ENCODE measurements around the gene C1orf74.

Gene C1orf74

DNA sequence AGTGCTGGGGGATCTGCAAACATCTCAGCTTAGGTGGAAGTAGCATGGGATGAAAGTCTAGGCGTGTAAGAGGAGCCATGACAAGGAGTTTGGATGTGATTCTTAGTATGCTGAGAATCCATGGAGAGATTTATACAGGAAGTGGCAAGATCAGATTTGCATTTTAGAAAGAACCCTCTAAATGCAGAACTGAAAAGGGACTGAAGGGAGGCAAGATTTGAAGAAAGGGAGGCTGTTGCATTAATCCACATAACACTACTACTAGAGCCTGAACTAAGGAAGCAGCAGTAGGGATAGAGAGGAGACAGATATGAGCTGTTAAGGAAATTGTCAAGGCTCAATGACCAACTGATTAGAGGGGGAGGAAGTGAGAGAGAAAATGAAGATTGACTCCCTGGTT, 9.8 kb downstream of the C1orf74 start:
- H3K36me3 ChIP-seq (ENCODE audit: control insufficient read depth in 1 of 2, insufficient read depth in 2 of 2, low read length in 2 of 2), result peaks cover 0 to 14% of the 10 kb centered on the region in 2 donors
- H3K27me3 ChIP-seq (ENCODE audit: control insufficient read depth in 1 of 2, insufficient read depth in 2 of 2, low read length in 2 of 2), result no peaks in the 10 kb centered on the region
- H3K9me3 ChIP-seq (ENCODE audit: control insufficient read depth in 1 of 2, low read length in 2 of 2), result no peaks in the 10 kb centered on the region
- no peak overlapping the region for H3K4me3 ChIP-seq (ENCODE audit: low read depth in 1 of 2, low read length in 2 of 2)
- no peak overlapping the region for H3K9ac ChIP-seq (ENCODE audit: low read depth in 1 of 2, low read length in 2 of 2)
- no peak overlapping the region for H3K27ac ChIP-seq (ENCODE audit: low read depth, low read length)
- peaks cover 4 to 17% of the 10 kb centered on the region in 2 donors for H3K4me1 ChIP-seq (ENCODE audit: control insufficient read depth in 1 of 2, insufficient read depth in 2 of 2, low read length in 2 of 2)

DNA sequence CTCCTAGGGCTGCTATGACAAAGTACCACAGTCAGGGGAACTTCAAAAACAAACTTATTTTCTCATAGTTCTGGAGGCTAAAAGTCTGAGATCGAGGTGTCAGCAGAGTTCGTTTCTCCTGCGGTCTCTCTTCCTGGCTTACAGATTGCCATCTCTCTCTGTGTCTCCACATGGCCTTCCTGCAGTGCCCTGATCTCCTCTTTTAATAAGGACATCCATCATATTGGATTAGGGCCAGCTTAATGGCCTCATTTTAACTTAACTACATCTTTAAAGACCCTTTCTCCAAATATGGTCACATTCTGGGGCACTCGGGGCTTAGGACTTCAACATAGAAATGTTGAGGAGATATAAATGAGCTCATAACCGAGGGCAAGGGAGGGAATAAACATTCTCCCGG, 12.2 kb downstream of the C1orf74 start:
- Histone ChIP-seq H3K9ac (ENCODE audit: low read depth in 1 of 2, low read length in 2 of 2) (no peak overlapping the region), H3K27ac (ENCODE audit: low read depth, low read length) (no peak overlapping the region), H3K4me3 (ENCODE audit: low read depth in 1 of 2, low read length in 2 of 2) (no peak overlapping the region), H3K4me1 (ENCODE audit: control insufficient read depth in 1 of 2, insufficient read depth in 2 of 2, low read length in 2 of 2) (peaks cover 10 to 20% of the 10 kb centered on the region in 2 donors), H3K9me3 (ENCODE audit: control insufficient read depth in 1 of 2, low read length in 2 of 2) (no peaks in the 10 kb centered on the region), H3K27me3 (ENCODE audit: control insufficient read depth in 1 of 2, insufficient read depth in 2 of 2, low read length in 2 of 2) (no peaks in the 10 kb centered on the region), H3K36me3 (ENCODE audit: control insufficient read depth in 1 of 2, insufficient read depth in 2 of 2, low read length in 2 of 2) (peaks cover 0 to 8% of the 10 kb centered on the region in 2 donors)

DNA sequence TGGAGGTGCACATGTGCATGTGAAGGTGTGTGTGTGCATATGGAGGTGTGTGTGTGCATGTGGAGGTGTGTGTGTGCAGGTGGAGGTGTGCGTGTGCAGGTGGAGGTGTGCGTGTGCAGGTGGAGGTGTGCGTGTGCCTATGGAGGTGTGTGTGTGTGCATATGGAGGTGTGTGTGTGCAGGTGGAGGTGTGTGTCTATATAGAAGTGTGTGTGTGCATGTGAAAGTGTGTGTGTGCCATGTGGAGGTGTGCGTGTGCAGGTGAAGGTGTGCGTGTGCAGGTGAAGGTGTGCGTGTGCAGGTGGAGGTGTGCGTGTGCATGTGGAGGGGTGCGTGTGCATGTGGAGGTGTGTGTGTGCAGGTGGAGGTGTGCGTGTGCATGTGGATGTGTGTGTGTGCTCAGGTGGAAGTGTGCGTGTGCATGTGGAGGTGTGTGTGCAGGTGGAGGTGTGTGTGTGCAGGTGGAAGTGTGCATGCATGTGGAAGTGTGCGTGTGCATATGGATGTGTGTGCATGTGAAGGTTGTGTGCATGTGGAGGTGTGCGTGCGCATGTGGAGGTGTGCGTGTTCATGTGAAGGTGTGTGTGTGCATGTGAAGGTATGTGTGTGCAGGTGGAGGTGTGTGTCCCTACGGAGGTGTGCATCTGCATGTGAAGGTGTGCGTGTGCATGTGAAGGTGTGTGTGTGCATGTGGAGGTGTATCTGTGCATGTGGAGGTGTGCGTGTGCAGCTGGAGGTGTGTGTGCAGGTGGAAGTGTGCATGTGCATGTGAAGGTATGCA, 13.5 kb downstream of the C1orf74 start:
- H3K36me3 ChIP-seq (ENCODE audit: control insufficient read depth in 1 of 2, insufficient read depth in 2 of 2, low read length in 2 of 2), result peaks cover 0 to 4% of the 10 kb centered on the region in 2 donors
- H3K4me3 ChIP-seq (ENCODE audit: low read depth in 1 of 2, low read length in 2 of 2), result peak overlapping the region; percentile 38 to 69

DNA sequence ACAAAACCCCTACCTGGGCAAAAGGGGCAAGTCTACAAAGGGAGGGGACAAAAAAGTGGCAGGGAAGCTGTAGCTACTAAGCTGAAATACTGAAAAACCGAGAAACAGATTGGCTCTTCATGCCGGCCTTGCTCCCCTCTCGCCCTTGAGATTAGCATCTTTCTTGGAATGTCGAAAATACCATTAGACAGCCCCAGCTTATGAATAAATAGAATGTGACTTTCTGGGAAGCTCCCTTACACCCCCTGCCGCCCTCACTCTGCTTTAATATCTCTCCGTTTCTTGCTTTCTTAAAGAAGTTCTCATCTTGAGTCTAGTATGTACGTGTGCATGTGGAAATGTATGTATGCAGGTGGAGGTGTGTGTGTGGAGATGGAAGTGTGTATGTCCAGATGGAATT, 14.4 kb downstream of the C1orf74 start:
- no peaks in the 10 kb centered on the region for H3K9me3 ChIP-seq (ENCODE audit: control insufficient read depth in 1 of 2, low read length in 2 of 2)
- H3K4me3 ChIP-seq (ENCODE audit: low read depth in 1 of 2, low read length in 2 of 2), result peak overlapping the region; percentile 38 to 69
- no peaks in the 10 kb centered on the region for H3K27me3 ChIP-seq (ENCODE audit: control insufficient read depth in 1 of 2, insufficient read depth in 2 of 2, low read length in 2 of 2)
- H3K27ac ChIP-seq (ENCODE audit: low read depth, low read length), result no peak overlapping the region
- H3K4me1 ChIP-seq (ENCODE audit: control insufficient read depth in 1 of 2, insufficient read depth in 2 of 2, low read length in 2 of 2), result peaks cover 10 to 27% of the 10 kb centered on the region in 2 donors
- no peaks in the 10 kb centered on the region for H3K36me3 ChIP-seq (ENCODE audit: control insufficient read depth in 1 of 2, insufficient read depth in 2 of 2, low read length in 2 of 2)
- H3K9ac ChIP-seq (ENCODE audit: low read depth in 1 of 2, low read length in 2 of 2), result peak overlapping the region; percentile 44 to 50

More for the DNA sequence above, 13.5 kb downstream of the C1orf74 start:
- Histone ChIP-seq H3K9ac (ENCODE audit: low read depth in 1 of 2, low read length in 2 of 2) (peak overlapping the region in 1 of 2 donors; percentile 26), H3K27ac (ENCODE audit: low read depth, low read length) (no peak overlapping the region), H3K4me1 (ENCODE audit: control insufficient read depth in 1 of 2, insufficient read depth in 2 of 2, low read length in 2 of 2) (peaks cover 10 to 26% of the 10 kb centered on the region in 2 donors), H3K27me3 (ENCODE audit: control insufficient read depth in 1 of 2, insufficient read depth in 2 of 2, low read length in 2 of 2) (no peaks in the 10 kb centered on the region), H3K9me3 (ENCODE audit: control insufficient read depth in 1 of 2, low read length in 2 of 2) (no peaks in the 10 kb centered on the region)

DNA sequence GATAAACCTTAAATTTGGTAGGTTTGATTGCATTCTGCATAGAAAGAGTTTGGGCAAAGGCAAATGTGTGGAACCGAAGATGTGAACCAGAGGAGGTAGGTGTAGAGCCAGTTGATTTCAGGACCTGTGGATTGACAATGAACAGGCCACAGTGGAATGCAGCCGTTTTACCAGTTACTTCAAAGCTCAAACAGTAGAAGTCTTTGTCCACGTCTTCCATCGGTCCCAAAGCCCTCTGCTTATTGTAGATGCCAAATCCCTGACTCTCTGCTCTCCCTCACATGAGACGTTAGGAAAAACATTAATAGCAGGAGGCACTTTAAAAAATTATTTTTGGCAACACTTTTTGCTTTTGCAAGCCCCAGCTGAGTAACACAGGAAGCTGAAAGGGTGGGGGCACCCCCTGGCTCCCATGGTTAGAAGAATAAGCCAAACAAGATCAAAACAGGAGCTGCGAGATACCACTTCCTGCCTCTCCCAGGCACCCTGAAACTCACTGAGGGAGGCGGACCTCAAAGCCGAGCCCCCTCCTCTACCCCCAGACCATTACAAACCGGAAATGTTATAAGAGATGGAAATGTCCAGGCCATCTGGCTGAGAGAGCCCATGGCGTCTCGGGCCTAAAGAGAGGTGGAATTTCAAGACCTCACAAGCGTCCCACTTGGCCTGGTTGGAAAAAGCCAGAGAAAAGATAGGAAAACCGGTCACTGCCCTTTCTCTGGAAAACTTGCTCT, 15.0 kb downstream of the C1orf74 start:
- peak overlapping the region; percentile 38 to 69 for H3K4me3 ChIP-seq (ENCODE audit: low read depth in 1 of 2, low read length in 2 of 2)
- peaks cover 10 to 27% of the 10 kb centered on the region in 2 donors for H3K4me1 ChIP-seq (ENCODE audit: control insufficient read depth in 1 of 2, insufficient read depth in 2 of 2, low read length in 2 of 2)
- no peaks in the 10 kb centered on the region for H3K36me3 ChIP-seq (ENCODE audit: control insufficient read depth in 1 of 2, insufficient read depth in 2 of 2, low read length in 2 of 2)
- no peaks in the 10 kb centered on the region for H3K27me3 ChIP-seq (ENCODE audit: control insufficient read depth in 1 of 2, insufficient read depth in 2 of 2, low read length in 2 of 2)
- peak overlapping the region; percentile 44 to 50 for H3K9ac ChIP-seq (ENCODE audit: low read depth in 1 of 2, low read length in 2 of 2)
- no peaks in the 10 kb centered on the region for H3K9me3 ChIP-seq (ENCODE audit: control insufficient read depth in 1 of 2, low read length in 2 of 2)
- no peak overlapping the region for H3K27ac ChIP-seq (ENCODE audit: low read depth, low read length)

DNA sequence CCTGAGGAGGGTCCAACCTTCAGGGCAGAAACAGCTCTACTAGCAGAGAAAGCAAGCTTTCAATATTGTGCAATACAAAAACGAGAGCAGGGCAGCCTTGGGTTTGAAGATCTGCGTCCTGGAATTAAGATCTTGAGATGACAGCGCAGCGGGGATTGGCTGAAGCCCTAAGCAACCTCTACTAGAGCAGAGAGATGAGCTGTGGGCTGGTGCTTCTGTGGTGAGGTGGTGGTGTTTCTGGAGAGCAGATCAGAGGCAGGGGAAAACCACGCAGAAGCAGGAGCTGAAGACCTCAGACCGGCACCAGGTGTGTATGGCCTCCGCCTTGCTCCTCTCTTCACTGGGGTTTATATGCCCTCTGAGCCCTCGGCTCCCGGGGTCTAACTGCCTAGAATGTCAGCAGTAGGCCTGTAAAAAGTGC, 16.0 kb downstream of the C1orf74 start:
- Histone ChIP-seq H3K36me3 (ENCODE audit: control insufficient read depth in 1 of 2, insufficient read depth in 2 of 2, low read length in 2 of 2) (no peaks in the 10 kb centered on the region), H3K4me3 (ENCODE audit: low read depth in 1 of 2, low read length in 2 of 2) (peak overlapping the region; percentile 38 to 69), H3K27me3 (ENCODE audit: control insufficient read depth in 1 of 2, insufficient read depth in 2 of 2, low read length in 2 of 2) (no peaks in the 10 kb centered on the region), H3K27ac (ENCODE audit: low read depth, low read length) (peak overlapping the region; percentile 8), H3K4me1 (ENCODE audit: control insufficient read depth in 1 of 2, insufficient read depth in 2 of 2, low read length in 2 of 2) (peaks cover 10 to 27% of the 10 kb centered on the region in 2 donors), H3K9ac (ENCODE audit: low read depth in 1 of 2, low read length in 2 of 2) (peak overlapping the region; percentile 30 to 50), H3K9me3 (ENCODE audit: control insufficient read depth in 1 of 2, low read length in 2 of 2) (no peaks in the 10 kb centered on the region)

DNA sequence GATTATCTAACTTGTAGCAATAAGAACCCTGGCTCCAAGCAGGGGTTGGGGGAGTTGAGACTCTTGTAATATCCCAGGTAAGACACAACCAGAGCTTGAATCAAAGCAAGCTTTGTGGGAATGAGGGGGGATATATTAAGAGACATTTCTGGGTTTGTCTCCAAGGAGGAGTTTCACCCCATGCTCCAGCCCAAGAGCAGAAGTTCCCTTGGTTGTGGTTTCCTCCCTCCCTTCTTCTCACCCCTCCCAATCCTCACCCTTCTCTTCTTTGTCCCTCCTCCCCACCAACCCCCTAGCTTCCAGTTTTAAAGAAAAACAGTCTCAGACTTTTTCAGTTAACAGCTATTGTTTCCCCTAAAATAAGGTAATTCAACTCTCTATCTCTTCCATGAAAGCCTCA, 16.7 kb downstream of the C1orf74 start:
- H3K9me3 ChIP-seq (ENCODE audit: control insufficient read depth in 1 of 2, low read length in 2 of 2), result no peaks in the 10 kb centered on the region
- no peaks in the 10 kb centered on the region for H3K27me3 ChIP-seq (ENCODE audit: control insufficient read depth in 1 of 2, insufficient read depth in 2 of 2, low read length in 2 of 2)
- H3K36me3 ChIP-seq (ENCODE audit: control insufficient read depth in 1 of 2, insufficient read depth in 2 of 2, low read length in 2 of 2), result no peaks in the 10 kb centered on the region
- no peak overlapping the region for H3K27ac ChIP-seq (ENCODE audit: low read depth, low read length)
- no peak overlapping the region for H3K9ac ChIP-seq (ENCODE audit: low read depth in 1 of 2, low read length in 2 of 2)
- peaks cover 10 to 27% of the 10 kb centered on the region in 2 donors for H3K4me1 ChIP-seq (ENCODE audit: control insufficient read depth in 1 of 2, insufficient read depth in 2 of 2, low read length in 2 of 2)
- H3K4me3 ChIP-seq (ENCODE audit: low read depth in 1 of 2, low read length in 2 of 2), result no peak overlapping the region

DNA sequence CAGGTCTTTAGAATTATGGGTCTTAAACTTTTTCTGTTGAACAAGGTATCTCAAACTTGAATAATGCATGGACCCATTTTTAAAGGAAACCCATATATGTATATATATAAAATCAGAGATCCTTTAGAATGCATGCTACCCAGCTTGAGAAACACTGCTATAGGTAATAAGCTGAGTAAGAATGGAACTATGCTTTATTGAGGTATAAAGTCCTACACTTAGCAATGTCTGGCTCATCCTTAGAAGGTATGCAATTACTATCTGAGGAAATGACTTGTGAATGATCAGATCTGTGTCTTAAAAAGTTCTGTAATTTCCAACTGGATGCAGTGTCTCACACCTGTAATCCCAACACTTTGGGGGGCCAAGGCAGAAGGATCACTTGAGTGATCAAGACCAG, 17.3 kb downstream of the C1orf74 start:
- Histone ChIP-seq H3K9me3 (ENCODE audit: control insufficient read depth in 1 of 2, low read length in 2 of 2) (no peaks in the 10 kb centered on the region), H3K9ac (ENCODE audit: low read depth in 1 of 2, low read length in 2 of 2) (no peak overlapping the region), H3K4me3 (ENCODE audit: low read depth in 1 of 2, low read length in 2 of 2) (no peak overlapping the region), H3K36me3 (ENCODE audit: control insufficient read depth in 1 of 2, insufficient read depth in 2 of 2, low read length in 2 of 2) (no peaks in the 10 kb centered on the region), H3K4me1 (ENCODE audit: control insufficient read depth in 1 of 2, insufficient read depth in 2 of 2, low read length in 2 of 2) (peaks cover 10 to 27% of the 10 kb centered on the region in 2 donors), H3K27me3 (ENCODE audit: control insufficient read depth in 1 of 2, insufficient read depth in 2 of 2, low read length in 2 of 2) (no peaks in the 10 kb centered on the region), H3K27ac (ENCODE audit: low read depth, low read length) (no peak overlapping the region)

DNA sequence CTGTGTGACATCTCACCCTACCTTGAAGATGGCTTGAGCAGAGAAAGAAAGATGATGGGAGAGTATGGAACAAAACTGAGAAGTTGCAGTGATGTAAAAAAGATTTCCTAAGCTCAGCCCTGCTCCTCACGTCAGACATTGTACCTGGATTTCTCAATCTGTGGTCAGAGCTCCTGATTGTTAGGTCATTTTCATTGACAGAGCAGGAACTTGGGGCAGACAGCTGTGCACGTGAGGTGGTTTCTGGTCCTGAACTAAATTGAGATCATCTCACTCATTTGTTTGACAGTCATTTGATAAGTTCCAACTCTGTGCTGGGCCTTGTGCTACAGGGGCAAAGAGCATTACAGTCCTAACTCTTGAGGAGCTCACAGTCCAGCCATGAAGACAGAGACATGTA, 18.3 kb downstream of the C1orf74 start:
- Histone ChIP-seq H3K9me3 (ENCODE audit: control insufficient read depth in 1 of 2, low read length in 2 of 2) (no peaks in the 10 kb centered on the region), H3K27me3 (ENCODE audit: control insufficient read depth in 1 of 2, insufficient read depth in 2 of 2, low read length in 2 of 2) (no peaks in the 10 kb centered on the region), H3K9ac (ENCODE audit: low read depth in 1 of 2, low read length in 2 of 2) (no peak overlapping the region), H3K4me1 (ENCODE audit: control insufficient read depth in 1 of 2, insufficient read depth in 2 of 2, low read length in 2 of 2) (peaks cover 10 to 25% of the 10 kb centered on the region in 2 donors), H3K4me3 (ENCODE audit: low read depth in 1 of 2, low read length in 2 of 2) (no peak overlapping the region), H3K36me3 (ENCODE audit: control insufficient read depth in 1 of 2, insufficient read depth in 2 of 2, low read length in 2 of 2) (no peaks in the 10 kb centered on the region), H3K27ac (ENCODE audit: low read depth, low read length) (no peak overlapping the region)

DNA sequence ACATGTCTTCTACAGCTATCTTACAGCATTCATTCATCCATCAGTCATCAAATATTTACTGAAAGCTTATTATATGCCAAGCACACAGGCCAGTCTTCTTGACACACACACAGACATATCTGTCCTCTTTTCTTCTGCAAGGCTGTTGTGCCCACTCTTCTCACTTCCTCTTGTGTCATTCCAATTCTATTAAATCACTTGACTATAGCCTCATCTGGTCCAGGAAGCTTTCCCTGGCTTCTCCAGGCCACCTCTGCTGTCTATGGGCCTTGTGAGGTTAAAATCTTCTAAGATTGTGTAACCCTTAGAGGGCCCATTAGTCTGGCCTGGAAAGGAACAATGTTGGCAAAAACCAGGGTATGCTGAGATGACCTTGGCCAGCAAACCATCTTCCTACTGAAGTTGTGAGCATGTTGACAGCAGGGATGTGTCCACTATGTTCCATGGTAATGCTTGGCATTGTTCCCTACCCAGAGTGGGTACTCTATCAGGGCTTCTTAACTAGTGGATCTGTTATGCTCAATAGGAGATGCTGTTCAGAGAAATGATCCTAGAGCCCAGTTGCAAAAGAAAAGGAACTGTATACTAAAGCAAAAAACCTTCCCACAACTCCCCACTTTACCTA, 23.2 kb downstream of the C1orf74 start:
- Histone ChIP-seq H3K9me3 (ENCODE audit: control insufficient read depth in 1 of 2, low read length in 2 of 2) (no peaks in the 10 kb centered on the region), H3K36me3 (ENCODE audit: control insufficient read depth in 1 of 2, insufficient read depth in 2 of 2, low read length in 2 of 2) (no peaks in the 10 kb centered on the region), H3K27ac (ENCODE audit: low read depth, low read length) (no peak overlapping the region), H3K9ac (ENCODE audit: low read depth in 1 of 2, low read length in 2 of 2) (no peak overlapping the region), H3K4me1 (ENCODE audit: control insufficient read depth in 1 of 2, insufficient read depth in 2 of 2, low read length in 2 of 2) (peaks cover 0 to 14% of the 10 kb centered on the region in 2 donors), H3K27me3 (ENCODE audit: control insufficient read depth in 1 of 2, insufficient read depth in 2 of 2, low read length in 2 of 2) (peaks cover 0 to 5% of the 10 kb centered on the region in 2 donors), H3K4me3 (ENCODE audit: low read depth in 1 of 2, low read length in 2 of 2) (no peak overlapping the region)
